ENCODE data around the gene ATAD3C.
"Not testable (repeated sequence)": the region's sequence is repeated elsewhere in the genome, so short reads cannot be mapped to it uniquely, and the experiment has no call there.

Gene ATAD3C

GRCh38 chr1:1419813-1420653 lies 29.5 kb upstream of the ATAD3C start:
- peak; percentile 40 for DNase-seq

- DNase-seq: no peak
Observed at GRCh38 chr1:1420654-1421141, 28.8 kb upstream of the ATAD3C start.

GRCh38 chr1:1421147-1421906 lies 28.2 kb upstream of the ATAD3C start, which contains the start of gene ANKRD65:
Gene ANKRD65, minus strand, starts transcription at chr1:1421276. Its CDS starts 271 bp downstream, at chr1:1421005.
- DNase-seq: no peak

GRCh38 chr1:1421907-1422464 lies 27.5 kb upstream of the ATAD3C start:
- no peak for DNase-seq

GRCh38 chr1:1422465-1423244 lies 26.8 kb upstream of the ATAD3C start:
- peak; percentile 14 for DNase-seq

- DNase-seq: no peak
Observed at GRCh38 chr1:1423245-1423597, 26.3 kb upstream of the ATAD3C start.

- DNase-seq: no peak
Observed at GRCh38 chr1:1424707-1425106, 24.8 kb upstream of the ATAD3C start.

- no peak for DNase-seq
Observed at GRCh38 chr1:1425426-1425752, 24.1 kb upstream of the ATAD3C start.

- peak; percentile 16 for DNase-seq
Observed at GRCh38 chr1:1425753-1426495, 23.6 kb upstream of the ATAD3C start.

- peak; percentile 25 for DNase-seq
Observed at GRCh38 chr1:1426496-1427105, 22.9 kb upstream of the ATAD3C start.

GRCh38 chr1:1427106-1427819 lies 22.2 kb upstream of the ATAD3C start:
- DNase-seq: peak; percentile 24

GRCh38 chr1:1427820-1428148 lies 21.7 kb upstream of the ATAD3C start:
- DNase-seq: no peak

- peak; percentile 16 for DNase-seq
Observed at GRCh38 chr1:1428174-1428573, 21.3 kb upstream of the ATAD3C start.

GRCh38 chr1:1428967-1429366 lies 20.5 kb upstream of the ATAD3C start:
- not testable (repeated sequence) for DNase-seq

GRCh38 chr1:1429671-1430073 lies 19.8 kb upstream of the ATAD3C start:
- no peak for DNase-seq

GRCh38 chr1:1430114-1430982 lies 19.1 kb upstream of the ATAD3C start:
- no peak for DNase-seq

GRCh38 chr1:1430992-1431844 lies 18.3 kb upstream of the ATAD3C start:
- DNase-seq: no peak

- no peak for DNase-seq
Observed at GRCh38 chr1:1431845-1432273, 17.6 kb upstream of the ATAD3C start.

All from activated T-cell treated with anti-CD3 and anti-CD28 coated beads, Interleukin-2, amount 50 U/mL, for 1 hour (primary cell).